Hepatic stellate cell (primary cell): ENCODE measurements around the gene GREM1.

Experiments used
- DNase-seq: peaks from one replicate; pipeline ENCODE4 v3.0.0; 2011; ENCODE audit warnings: low spot score

The GREM1 gene

DNA sequence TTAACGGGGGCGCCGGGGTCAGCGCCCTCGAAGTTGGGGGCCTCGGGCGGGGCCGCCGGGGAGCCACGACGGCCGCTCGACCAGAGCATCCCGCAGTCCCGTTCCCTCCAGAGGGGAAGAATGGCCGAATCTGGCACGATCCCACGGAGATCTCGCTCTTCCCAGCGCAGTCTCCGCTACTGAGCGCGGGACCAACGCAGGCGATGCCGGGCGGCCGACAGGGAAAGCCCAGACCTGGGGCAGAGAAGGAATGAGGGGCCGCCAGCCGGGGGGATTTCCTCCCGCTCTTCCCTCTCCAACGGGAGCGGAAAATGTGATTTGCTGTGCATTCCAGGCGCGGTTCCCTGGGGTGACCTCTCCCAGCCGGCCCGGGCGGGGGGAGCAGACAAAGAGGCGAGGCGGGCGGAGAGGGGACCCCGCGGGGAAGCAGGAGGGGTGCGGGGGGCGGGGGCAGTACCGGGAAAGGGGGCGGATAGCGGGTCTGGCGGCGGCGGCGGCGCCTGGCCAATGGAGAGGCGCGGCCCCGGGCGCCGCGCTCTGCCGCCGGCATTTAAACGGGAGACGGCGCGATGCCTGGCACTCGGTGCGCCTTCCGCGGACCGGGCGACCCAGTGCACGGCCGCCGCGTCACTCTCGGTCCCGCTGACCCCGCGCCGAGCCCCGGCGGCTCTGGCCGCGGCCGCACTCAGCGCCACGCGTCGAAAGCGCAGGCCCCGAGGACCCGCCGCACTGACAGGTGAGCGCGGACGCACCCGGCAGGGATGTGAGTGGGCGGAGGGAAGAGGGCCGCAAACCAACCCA, at the start of gene GREM1:
Gene GREM1, plus strand, starts transcription at position 579 of the 801 bp plus-strand sequence. CDS start 12,687 bp downstream, outside the sequence.
- peak; percentile 87 for DNase-seq

GRCh38 chr15:32668942-32669341, 48.9 kb upstream of the GREM1 start:
- DNase-seq = no peak

DNA sequence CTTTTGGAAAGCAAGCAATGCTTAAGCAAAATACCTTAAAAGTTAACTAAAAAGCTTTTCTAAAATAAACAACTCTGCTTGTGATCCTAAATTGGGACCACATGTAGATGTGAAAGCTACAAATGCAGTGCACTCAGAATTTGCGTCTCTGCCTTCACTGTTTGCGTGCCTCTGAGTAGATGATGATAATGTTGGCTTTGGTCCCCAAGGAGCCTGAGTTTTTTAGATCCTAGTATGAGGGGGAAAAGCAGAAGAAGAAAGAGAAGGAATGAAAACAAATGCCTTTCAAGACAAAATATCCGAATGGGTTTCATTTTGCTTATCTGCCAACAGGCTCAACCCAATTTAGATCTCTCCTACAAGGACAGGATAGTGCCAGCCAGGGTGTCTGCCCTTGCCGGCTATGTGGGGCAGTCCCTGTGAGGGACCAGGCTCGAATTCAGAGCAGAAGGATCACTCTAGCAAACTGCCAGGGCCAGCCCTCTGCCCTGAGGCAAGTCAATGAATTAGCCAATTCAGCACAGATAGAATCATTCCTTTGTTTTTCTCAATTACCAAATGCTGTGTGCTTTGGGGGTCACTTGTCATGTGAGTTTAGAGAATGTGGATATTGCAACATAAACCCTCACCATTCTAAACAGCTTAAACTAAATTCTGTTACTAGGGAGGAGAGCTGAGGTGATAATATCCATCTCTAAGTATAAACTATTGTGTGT, 47.8 kb upstream of the GREM1 start:
- no peak for DNase-seq

- no peak for DNase-seq
These were observed 47.2 kb upstream of the GREM1 start for GRCh38 chr15:32670623-32671022.

GRCh38 chr15:32671339-32672325, 46.2 kb upstream of the GREM1 start:
- no peak for DNase-seq

DNA sequence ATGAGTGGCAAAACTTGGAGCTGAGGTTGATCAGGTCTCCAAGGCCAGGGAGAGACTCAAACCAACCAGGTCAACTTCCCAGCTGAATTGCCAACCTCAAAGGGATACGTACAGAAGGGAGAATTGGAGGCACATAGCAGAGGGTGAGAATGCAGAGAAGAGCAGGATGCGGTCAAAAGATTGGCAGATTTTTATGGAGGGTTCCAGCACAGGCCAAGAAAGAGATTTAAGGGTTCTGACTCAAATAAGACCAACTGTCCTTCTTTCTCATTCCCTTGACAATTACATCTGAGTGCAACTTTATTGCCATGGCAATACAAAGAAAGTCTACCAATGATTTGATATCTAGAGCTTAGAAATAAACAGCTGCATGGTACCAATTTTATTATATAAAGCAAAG, 43.1 kb upstream of the GREM1 start:
- DNase-seq = no peak

DNA sequence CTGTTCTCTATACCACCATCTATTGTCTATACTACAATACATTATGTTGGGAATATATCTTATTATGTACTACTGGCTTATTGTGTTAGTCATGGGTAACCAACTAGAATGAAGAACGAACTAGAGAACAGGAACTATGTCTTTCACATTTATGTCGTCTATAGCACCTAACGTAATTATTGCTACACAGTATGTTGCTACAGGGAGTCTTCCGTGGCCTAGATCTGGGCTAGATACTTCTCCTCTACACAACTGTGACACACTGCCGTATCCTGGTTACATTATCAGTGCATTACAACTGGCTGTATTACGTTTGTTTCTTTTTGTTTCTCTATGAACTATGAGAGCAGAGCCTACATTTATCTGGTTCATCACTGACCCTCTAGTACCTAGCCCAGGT, 42.3 kb upstream of the GREM1 start:
- no peak for DNase-seq

DNA sequence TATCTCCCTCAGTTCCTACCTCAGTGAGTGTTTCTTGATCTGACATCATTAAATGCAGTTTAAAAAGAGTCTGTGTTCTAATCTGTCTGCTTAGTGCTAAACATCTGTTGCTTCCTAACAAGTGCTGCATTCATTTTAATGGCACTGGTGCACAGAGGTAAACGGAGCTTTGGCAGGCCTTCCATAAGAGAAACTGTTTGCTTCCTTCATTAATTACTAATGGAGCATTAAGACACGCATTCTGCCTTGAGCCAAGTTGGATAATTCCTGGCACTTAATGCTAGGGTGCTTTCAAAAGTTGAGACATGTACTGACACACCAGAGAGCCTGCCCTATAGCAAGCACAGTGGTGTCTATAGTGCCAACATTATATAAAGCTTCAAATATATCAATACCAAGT, 41.6 kb upstream of the GREM1 start:
- no peak for DNase-seq

DNA sequence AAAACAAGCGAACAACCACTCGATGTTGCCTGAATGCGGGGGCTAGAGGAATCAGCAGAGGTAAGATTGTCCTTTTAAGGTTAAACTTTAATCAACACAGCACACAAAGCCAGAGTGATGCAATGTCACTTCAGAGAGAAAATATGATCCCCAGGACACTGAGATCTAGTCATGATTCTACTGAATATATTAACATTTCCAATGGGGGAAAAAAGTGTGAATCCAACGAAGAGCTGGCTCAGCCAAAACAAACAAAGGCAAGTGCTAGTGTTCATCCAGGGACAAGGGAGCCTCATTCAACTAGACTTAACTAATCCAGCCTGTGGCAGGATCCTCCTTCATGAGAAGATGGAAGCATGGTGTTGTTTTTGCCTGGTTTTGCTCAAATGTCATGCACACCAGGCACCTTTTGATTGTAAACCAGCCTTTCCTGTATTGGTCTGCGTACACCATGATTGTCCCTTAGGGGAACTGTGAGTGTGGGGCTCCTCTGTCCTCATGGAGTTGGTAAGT, 40.5 kb upstream of the GREM1 start:
- no peak for DNase-seq

DNA sequence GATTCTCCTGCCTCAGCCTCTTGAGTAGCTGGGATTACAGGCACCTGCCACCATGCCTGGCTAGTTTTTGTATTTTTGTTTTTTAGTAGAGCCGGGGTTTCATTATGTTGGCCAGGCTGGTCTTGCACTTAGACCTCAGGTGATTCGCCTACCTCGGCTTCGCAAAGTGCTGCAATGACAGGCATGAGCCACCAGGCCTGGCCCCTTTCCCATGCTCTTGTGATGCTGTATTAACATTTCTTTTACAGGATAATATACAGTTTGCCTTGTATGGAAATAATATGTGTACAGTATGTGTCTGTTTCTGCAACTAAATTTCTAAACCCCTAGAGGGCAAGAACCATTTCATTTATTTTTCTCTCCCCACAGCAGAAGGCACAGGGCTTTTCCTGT, 38.5 kb upstream of the GREM1 start:
- no peak for DNase-seq

GRCh38 chr15:32682569-32682968, 35.2 kb upstream of the GREM1 start:
- peak; percentile 85 for DNase-seq

DNA sequence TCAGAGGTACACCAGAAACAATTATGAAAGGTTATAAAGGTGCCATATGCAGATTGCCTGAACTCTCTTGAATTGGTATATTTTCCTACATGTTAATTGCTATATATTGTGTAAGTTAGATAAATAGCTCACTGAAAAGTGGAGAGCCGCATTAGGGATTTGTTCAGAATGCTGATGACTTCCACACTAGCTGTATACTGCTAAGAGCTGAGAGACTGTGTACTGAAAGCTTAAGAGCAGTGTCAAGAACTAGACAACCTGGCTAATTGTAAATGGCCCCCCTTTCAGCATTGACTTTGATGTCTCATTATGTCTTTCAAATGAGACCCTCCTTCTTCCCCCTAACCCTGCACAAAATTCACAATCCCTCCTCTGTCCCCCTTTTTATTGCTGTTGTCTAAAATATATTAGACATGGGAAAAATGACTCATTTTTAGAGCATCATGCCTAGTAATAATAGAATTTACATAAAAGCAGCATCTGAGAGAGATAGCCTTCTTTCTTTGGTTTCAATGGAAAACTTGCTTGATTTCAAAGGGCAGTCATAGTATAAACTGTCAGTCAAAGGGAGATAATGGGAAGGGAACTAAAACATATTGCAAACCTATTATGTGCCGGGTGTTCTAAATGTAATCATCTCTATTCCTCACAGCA, 34.7 kb upstream of the GREM1 start:
- no peak for DNase-seq

DNA sequence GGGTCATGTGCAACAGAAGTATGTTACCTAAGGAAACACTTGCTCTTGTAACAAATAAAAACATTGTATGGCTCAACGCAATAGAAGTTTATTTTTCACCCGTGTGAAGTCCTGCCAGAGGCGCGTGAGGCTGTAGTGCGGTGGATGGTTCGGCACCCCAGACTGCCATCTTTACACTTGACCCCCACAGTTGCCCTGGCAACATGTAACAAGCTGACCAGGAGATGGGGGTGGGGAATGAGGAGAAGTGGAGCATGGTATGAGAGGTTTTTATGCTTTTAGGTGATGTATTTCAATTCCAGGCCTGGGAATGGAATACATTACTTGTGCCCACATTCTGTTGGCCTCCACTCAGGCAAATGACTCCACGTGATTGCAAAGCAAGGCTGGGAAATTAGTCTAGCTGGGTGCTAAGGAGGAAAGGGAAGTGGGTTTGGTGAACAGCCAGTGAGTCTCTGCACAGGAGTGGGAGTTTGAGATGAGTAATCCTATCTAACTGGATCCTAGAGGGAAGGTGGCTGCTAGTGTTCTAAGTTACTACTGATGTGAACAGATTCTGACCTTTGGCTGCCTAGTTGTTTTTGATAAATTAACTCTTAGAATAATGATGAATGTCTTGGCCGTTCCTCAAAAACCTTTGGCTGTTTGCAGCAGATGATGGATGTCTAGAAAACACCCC, 33.8 kb upstream of the GREM1 start:
- peak; percentile 72 for DNase-seq

GRCh38 chr15:32685576-32685975, 32.2 kb upstream of the GREM1 start:
- no peak for DNase-seq

GRCh38 chr15:32687556-32687955, 30.2 kb upstream of the GREM1 start:
- no peak for DNase-seq

DNA sequence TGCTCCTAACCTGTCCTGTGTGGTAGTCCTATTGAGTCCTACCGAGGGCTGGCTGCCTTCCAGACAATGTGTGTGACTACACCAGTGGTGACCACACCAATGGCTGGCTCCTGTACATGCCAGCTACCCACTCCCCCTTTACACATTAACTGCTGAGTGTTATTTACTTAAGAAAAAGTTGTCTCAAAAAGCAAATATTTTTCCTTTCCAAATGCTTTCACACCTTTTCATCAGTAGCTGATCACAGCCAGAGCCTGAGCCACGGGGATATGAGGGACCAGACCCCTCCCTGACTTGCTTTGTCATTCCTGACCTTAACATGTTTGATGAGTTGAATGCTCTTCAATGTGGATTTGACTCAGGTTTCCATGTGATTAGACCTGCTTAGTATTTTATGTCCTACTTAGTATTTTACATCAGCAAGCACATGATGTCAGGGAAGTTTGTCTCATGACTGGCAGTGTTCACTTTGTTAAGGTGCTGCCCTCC, 29.6 kb upstream of the GREM1 start:
- DNase-seq = no peak

DNA sequence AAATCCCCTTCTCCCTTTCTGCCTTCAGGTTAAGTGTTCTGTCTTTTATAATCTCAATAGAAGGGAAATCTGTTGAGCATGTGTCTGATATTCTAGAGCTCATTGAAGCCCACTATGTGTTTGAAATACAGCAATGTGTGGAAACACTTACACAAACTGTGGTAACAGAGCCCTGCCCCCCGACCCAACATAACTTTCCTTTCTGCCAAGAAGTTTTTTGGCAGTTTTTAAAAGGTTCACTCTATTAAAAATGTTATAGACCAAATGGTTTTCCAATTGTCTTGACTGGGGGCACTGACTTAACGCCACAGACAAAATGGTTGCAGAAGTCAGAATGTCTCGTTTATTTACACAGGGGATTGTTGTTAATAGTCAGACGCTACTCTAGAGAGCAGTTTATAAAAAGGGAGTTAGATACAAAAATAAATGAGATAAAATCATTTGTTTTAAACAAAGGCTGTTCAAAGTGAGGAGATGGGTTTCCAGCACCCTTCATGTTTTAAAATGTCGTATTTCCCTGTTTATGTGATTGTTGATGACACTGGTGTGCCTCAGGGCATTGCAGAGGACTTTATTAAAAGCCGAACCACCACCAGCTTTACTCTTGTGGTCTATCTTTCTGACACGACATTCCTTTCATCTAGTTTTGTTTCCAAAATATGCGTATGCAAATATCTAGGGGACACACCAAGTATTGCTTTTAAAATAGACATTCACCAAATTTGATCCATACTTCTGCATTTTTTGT, 26.7 kb upstream of the GREM1 start:
- DNase-seq = no peak

DNA sequence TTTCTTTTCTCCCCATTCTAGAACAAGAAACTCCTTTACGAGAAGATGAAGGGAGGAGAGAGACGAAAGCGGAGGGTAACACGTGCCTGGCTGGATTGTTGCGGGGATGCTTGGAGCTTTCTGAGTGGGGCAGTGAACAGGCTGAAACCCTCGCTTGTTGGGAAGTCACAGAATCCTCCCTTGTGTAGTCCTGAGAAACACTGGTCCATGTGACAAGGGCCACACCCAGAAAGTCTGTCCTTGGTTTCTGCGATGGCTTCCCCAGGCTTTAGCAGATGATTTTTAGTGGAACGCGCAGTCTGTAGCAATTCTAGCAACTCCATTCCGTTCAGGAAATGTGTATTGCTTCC, 26.1 kb upstream of the GREM1 start:
- DNase-seq = no peak

- no peak for DNase-seq
These were observed 25.5 kb upstream of the GREM1 start for GRCh38 chr15:32692286-32692685.
